ENCODE results near the gene CTDSP1.

The CTDSP1 gene

GRCh38 chr2:218399391-218400166 lies at the start of gene CTDSP1:
Gene CTDSP1 (plus strand): TSS chr2:218399868. CDS start chr2:218400091, 223 bp downstream.
- DNase-seq (ENCODE audit: low read depth), result peak; percentile 97

GRCh38 chr2:218354045-218354444 lies 45.6 kb upstream of the CTDSP1 start:
- no peak for DNase-seq (ENCODE audit: low read depth)

- DNase-seq (ENCODE audit: low read depth), result no peak
Observed at GRCh38 chr2:218354850-218355443, 44.7 kb upstream of the CTDSP1 start.

- DNase-seq (ENCODE audit: low read depth), result no peak
Observed at GRCh38 chr2:218357236-218358177, 42.2 kb upstream of the CTDSP1 start.

- DNase-seq (ENCODE audit: low read depth), result no peak
Observed at GRCh38 chr2:218360453-218360852, 39.2 kb upstream of the CTDSP1 start.

GRCh38 chr2:218362606-218363005 lies 37.1 kb upstream of the CTDSP1 start:
- DNase-seq (ENCODE audit: low read depth), result no peak

GRCh38 chr2:218363736-218364135 lies 35.9 kb upstream of the CTDSP1 start:
- DNase-seq (ENCODE audit: low read depth), result no peak

- no peak for DNase-seq (ENCODE audit: low read depth)
Observed at GRCh38 chr2:218364196-218364595, 35.5 kb upstream of the CTDSP1 start.

GRCh38 chr2:218366621-218367414 lies 32.9 kb upstream of the CTDSP1 start:
- no peak for DNase-seq (ENCODE audit: low read depth)

- DNase-seq (ENCODE audit: low read depth), result peak; percentile 84
Observed at GRCh38 chr2:218367415-218368149, 32.1 kb upstream of the CTDSP1 start.

GRCh38 chr2:218368150-218368528 lies 31.5 kb upstream of the CTDSP1 start:
- no peak for DNase-seq (ENCODE audit: low read depth)

- peak; percentile 57 for DNase-seq (ENCODE audit: low read depth)
Observed at GRCh38 chr2:218368621-218369153, 31.0 kb upstream of the CTDSP1 start.

GRCh38 chr2:218369330-218369729 lies 30.3 kb upstream of the CTDSP1 start:
- no peak for DNase-seq (ENCODE audit: low read depth)

- no peak for DNase-seq (ENCODE audit: low read depth)
Observed at GRCh38 chr2:218370410-218371063, 29.1 kb upstream of the CTDSP1 start.

- no peak for DNase-seq (ENCODE audit: low read depth)
Observed at GRCh38 chr2:218371983-218372350, 27.7 kb upstream of the CTDSP1 start.

GRCh38 chr2:218374795-218375194 lies 24.9 kb upstream of the CTDSP1 start:
- no peak for DNase-seq (ENCODE audit: low read depth)

GRCh38 chr2:218375212-218375611 lies 24.5 kb upstream of the CTDSP1 start:
- DNase-seq (ENCODE audit: low read depth), result peak; percentile 78

- DNase-seq (ENCODE audit: low read depth), result no peak
Observed at GRCh38 chr2:218378053-218378452, 21.6 kb upstream of the CTDSP1 start.

- no peak for DNase-seq (ENCODE audit: low read depth)
Observed at GRCh38 chr2:218381916-218382366, 17.7 kb upstream of the CTDSP1 start, which contains the start of gene SLC11A1. Gene SLC11A1 (plus strand): TSS chr2:218382273. CDS start chr2:218382369, 96 bp downstream.

GRCh38 chr2:218382785-218383184 lies 16.9 kb upstream of the CTDSP1 start:
- DNase-seq (ENCODE audit: low read depth), result no peak

Data from EH (cell line).